GM21515 (cell line): ENCODE measurements around the gene SCO2.
"Not testable (repeated sequence)": the region's sequence is repeated elsewhere in the genome, so short reads cannot be mapped to it uniquely, and the experiment has no call there.

ENCODE experiments used
- ATAC-seq: cut with Tn5 transposase; IDR thresholded peaks from one replicate; pipeline ENCODE4 v1.9.1; 2021; ENCODE audit not compliant: unreplicated experiment

SCO2 gene

DNA sequence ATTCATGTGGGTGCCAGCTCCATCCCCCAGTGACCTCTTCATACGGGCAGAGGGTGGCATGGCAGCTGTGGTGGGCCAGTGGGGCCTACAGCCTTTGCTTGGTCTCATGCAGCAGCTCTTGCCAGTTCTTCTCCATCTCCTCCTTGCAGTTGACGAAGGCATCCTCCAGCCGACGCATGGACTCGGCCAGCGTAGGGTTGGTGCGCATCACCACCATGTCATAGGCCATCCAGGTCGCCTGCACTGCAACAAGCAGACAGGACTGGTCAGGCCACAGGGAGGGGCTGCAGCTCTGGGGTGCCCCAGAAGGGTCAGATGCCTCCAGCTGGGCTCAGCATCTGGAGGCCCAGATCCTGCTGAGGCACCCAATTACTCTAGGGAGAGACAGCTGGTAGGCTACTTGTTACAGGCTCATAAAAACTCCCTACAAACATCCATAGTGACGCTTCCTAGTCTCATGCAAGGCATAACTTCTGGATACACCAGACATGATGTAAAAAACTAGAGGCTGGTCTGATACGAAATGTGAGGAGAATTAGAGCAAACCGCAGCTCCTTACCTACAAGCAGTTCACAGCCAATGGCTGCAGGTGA, 25.9 kb upstream of the SCO2 start:
- ATAC-seq = no peak

DNA sequence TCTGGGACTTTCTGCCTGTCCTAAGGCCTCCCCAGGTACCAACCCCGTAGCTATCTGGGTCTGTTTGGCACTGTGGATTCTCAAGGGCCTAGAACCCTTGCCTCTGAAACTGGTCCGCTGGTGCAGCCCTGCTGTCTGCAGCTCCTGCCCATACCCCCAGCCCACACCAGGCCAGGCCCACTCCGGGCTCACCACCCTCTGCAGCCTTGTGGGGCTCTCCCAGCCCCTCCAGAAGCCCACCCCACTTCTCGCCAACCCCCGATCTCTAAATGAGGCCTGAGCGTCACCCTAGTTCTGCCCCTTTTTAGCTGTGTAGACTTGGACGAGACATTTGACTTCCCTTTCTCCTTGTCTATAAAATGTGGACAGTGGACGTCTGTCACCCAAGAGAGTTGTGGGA, 25.0 kb upstream of the SCO2 start:
- ATAC-seq = no peak

DNA sequence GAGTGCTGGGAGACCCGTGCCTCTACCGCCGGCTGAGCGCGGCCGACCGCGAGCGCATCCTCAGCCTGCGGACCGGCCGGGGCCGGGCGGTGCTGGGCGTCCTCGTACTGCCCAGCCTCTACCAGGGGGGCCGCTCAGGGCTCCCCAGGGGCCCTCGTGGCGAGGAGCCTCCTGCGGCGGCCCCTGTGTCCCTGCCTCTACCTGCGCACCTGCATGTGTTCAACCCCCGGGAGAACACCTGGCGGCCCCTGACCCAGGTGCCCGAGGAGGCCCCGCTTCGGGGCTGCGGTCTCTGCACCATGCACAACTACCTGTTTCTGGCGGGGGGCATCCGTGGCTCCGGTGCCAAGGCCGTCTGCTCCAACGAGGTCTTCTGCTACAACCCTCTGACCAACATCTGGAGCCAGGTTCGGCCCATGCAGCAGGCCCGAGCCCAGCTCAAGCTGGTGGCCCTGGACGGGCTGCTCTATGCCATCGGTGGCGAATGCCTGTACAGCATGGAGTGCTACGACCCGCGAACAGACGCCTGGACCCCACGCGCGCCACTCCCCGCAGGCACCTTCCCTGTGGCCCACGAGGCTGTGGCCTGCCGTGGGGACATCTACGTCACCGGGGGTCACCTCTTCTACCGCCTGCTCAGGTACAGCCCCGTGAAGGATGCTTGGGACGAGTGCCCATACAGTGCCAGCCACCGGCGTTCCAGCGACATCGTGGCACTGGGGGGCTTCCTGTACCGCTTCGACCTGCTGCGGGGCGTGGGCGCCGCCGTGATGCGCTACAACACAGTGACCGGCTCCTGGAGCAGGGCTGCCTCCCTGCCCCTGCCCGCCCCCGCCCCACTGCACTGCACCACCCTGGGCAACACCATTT, 23.8 kb upstream of the SCO2 start:
- no peak for ATAC-seq

DNA sequence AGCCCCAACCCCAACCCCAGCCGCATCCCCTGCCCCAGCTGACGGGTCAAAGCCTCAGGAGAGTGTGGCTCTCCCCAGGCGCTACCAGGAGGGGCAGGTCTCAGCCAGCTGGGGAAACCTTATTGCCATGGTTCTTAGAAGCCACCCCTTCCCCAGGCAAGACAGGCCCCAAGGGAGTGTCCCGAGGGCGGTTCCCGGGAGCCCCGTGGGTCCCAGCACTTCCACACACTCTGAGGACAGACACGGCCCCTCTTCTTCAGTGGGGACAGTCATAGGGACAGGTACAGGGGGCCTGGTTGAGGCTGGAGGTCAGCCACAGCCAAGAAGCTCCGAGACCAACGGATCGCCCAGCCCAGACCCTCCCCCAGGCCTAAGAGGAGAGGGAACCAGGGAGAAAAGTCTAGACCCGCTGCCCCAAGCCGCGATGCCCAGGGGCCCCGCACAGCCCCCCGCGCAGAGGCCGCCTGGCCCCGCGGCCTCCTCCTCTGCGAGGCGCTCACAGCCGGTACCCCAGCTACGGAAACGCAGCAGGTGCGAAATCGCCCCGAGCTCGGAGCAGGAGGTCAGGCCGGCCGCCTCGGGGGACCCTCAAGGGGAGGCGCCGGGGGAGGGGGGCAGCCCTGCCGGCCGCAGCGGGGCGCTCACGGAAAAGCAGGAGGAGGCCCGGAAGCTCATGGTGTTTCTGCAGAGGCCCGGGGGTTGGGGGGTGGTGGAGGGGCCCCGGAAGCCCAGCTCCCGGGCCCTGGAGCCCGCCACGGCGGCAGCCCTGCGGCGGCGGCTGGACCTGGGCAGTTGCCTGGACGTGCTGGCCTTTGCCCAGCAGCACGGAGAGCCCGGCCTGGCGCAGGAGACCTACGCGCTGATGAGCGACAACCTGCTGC, 22.9 kb upstream of the SCO2 start:
- no peak for ATAC-seq

DNA sequence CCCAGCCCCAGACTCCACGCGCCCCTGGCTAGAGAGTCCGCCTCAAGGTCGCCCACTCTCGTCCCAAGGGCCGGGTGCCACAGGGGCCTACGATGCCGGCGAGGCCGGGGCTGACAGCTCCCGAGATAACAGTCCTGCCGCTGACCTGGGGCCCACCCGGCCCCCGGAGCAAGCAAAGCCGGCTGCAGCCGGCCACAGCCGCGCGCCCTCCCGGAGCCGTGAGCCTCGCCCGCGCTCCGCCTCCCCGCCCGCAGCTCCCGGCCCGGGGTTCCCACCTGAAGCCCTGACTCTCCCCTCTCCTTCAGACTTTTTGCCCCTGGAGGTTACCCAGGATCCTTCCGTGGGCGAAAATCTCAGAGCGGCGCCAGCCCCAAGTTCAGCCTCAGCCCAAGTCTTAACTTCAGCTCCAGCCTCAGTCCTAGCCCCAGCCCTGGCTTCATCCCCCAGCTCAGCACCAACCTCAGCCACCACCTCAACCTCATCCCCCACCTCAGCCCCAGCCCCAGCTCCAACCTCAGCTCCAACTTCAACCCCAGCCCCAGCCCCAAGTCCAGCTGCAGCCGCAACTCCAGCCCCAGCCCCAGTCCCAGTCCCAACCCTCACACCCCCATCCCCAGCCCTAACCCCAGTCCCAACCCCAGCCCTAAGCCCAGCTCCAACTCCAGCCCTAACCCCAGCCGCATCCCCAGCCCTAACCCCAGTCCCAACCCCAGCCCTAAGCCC, 22.0 kb upstream of the SCO2 start:
- ATAC-seq = no peak

DNA sequence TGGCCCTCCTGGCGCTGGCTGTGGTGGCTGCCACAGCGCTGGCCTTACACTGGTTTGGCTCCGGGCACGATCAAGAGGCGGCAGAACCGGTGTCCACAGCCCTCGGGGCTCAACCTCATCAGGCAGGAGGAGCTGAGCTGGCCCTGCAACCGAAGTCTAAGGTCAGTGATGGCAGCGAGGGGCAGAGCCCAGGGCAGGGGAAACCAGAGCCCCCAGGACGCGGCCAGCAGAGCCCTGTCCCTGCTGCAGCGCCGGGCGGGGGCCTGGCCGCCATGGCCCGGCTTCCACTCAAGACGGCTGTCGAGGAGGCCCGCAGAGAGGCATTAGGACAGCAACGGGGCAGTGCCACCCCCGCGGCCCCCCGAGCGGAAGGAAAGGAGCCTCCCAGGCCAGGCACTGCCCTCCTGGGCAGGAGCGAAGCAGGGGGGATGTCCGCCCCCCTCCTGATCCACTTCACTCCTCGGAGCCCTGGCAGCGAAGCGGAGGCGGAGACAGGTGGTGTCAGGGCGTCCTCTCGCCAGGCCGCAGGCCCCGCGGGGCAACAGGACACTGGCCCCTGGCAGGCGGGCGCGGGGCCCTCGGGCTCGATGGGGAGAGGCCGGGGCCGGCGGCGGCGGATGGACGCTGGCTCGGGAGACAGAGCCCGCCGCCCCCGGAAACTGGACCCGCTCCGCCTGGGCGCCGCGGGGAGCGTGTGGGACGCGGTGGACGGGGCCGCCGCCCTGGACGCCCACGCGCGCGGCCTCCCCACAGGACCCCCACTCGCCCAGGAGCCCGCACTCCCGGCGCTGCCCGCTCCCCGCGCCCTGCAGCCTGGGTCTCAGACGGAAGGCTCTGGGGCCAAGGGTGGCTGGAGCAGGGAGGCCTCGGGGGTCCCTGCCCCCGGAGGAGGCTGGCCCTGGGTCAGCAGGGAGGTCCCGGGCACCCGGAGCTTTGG, 21.2 kb upstream of the SCO2 start:
- no peak for ATAC-seq

DNA sequence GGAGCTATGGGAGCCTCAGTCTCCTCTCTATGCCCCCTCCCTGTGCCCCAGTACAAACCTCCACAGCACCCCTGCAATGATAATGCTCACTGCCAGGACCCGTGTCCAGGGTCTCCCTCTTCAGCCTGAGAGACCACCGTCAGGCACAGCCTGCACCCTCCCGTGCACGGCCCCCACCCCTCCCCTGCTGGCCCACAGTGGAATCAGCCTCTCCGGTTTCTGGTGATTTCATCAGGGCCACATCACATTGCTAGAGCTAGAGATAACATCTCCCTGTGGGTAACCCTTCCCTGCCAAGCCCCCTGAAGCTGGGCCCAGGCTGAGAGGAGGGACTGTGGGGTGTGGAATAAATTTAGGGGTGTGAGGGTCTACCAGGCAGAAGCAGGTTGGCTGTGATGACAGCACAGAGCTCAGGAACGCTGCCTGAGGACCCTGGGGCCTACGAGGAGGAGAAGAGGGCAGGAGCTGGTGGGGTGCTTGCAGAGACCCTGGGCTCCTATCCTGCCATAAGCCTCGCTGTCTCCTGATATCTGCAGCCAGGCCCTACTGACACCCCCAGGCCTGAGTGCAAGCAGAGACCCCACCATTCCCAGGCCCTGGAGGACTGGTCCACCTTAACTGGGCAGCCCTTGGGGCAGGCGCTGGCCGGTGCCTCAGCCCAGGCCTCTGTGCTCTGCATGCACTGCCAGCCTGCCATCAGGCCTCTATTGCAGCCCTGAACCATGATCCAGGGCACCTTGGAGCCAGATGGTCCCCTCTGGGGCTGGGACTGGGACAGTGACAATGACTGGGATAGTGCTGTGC, 20.3 kb upstream of the SCO2 start, which contains the start of gene KLHDC7B:
Gene KLHDC7B, plus strand, starts transcription at position 378 of the 804 bp plus-strand sequence. Its CDS starts 345 bp downstream, at position 723.
- ATAC-seq = no peak

DNA sequence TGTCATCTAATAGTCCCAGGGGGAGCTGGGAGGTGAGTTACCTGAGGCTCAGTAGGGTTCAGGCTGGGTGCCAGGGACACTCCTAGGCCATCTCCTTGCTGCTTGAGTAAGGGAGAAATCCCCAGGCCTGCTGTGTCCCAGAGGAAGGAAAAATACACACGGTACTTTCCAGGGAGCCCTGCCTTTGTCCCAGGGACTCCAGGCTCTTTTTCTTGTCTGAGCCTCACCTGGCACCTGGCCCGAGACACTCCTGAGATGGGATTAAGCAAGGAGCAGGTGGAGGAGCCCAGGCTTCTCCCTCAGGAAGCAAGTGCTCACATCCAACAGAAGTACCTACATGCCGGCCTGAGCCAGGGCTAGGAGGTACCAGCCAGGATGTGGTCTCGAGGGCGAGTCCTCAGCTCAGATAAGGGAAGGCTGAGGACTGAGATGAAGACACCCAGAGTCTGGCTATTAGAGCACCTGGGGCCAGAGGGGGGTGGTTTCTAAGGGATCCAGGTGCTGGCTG, 19.4 kb upstream of the SCO2 start:
- no peak for ATAC-seq

DNA sequence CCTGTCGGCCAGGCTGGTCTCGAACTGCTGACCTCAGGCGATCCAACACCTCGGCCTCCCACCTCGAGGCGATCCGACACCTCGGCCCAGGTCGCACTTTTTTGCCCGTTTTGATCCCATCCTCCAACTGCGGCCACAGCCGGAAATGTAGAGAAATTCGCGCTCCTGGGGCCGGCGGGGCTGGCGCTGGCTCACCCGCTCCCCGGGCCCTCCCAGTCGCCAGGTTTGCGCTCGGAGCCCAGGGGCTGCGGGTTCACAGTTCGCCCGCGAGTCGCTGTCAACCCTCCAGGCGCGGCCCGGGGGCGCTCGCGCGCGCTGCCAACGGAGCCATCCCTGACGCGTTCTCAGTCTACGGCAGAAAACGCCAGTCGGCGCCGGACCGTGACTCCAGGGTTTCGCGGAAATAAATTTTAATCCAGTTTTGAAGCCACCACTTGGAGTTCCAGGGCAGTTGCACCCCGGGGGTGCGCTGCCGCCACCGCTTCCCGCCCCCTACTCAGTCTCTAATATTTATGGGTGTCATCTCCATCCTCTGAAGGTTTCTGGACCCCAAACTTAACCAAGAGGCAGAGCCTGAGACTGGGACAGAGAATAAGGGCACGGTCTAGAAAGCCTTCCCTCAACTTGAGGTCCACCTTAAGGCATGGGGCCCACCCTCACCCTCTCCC, 18.8 kb upstream of the SCO2 start:
- ATAC-seq = no peak

DNA sequence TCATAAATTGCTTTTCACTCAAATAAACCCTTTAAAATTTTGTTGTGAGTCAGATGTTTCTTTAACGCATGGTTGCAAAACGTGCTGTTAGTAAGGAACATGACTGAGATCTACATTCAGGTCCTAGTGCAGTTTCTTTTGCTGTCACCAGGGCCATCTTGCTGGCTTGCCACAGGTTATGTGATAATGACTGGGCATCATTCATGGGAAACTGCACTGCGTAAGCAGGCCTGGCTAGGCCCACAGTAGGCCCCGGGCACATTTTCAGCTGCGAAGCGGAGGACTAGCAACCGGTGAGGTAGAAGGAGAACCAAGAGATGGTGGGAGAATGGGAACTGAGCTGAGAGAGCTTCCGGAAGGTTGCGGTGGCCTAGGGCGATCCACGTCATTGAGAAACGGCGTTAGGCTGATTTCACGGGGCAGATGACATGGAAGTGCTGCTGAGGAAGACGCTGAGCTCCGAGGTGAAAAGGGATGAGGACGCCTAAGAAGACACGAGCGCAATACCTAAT, 17.1 kb upstream of the SCO2 start:
- no peak for ATAC-seq

DNA sequence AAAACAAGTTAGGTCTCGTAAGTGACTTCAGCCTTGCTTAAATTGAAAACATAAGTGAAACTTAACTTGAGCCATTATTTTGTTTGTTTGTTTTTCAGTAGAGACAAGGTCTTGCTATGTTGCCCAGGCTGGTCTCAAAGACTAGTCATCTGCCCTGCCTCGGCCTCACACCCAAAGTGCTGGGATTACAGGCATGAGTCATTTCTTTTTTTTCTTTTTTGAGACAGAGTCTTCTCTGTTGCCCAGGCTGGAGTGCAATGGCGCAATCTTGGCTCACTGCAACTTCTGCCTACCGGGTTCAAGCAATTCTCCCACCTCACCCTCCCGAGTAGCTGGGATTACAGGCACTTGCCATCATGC, 16.2 kb upstream of the SCO2 start:
- not testable (repeated sequence) for ATAC-seq

DNA sequence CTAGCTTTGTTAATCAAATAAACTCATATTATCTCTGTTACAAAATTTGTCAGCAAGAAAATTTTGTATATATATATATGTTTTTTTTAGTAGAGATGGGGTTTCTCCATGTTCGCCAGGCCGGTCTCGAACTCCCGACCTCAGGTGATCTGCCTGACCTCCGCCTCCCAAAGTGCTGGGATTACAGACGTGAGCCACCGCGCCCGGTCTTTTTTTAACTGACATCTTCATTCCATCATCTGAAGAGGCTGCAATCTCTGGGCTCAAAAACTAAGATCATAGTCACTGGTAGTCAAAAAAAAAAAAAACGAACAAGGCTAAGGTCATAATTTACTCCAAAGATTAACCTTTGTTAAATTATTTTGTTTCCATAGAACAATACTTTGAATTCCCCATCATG, 15.0 kb upstream of the SCO2 start:
- ATAC-seq = no peak

DNA sequence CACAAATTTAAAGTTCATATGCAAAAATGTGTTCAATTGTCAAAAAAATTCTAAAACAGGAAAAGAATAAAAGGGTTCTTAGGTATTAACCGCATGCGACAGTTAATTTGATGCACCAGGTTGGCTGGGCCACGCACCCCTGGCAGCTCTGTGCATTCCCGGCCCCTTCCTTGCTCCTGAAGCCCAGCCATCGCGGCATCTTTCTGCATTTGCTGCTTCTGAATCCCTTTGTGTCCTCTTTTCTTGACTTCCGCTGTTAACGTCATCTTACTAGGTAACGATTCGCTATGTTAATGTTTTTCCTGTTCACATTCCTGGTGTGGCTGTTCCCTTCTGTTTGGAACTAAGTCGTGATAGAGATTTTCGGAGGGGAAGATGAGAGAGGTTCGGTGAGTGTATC, 12.4 kb upstream of the SCO2 start:
- no peak for ATAC-seq

DNA sequence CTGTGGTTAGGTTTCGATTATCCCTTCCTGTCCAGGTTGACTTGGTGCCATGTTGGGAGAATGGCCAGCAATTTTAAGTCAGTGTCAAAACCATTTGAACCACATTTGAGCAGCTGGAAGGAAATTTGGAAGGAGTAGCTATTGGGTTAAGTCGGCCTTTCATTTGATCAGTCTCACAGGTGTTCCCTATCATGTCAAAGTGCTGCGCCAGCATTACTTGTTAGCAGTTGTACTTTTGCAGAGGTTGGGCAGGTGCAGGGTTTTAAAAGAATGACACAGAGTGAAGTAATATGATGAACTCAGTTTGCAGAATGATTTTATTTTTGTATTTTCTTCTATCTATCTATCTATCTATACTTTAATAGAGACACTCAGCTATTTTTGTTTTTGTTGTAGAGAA, 10.8 kb upstream of the SCO2 start:
- no peak for ATAC-seq

DNA sequence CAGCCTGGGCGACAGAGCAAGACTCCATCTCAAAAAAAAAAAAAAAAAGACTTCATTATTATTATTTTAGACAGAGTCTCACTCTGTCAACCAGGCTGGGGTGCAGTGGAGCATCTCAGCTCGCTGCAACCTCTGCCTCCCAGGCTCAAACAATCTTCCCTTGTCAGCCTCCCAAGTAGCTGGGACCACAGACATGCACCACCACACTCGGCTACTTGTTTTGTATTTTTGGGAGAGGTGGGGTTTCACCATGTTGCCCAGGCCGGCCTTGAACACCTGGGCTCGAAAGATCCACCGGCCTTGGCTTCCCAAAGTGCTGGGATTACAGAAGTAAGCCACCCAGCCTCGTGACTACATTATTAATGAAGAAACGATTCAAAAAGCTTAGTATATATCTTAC, 9.7 kb upstream of the SCO2 start:
- ATAC-seq = no peak

DNA sequence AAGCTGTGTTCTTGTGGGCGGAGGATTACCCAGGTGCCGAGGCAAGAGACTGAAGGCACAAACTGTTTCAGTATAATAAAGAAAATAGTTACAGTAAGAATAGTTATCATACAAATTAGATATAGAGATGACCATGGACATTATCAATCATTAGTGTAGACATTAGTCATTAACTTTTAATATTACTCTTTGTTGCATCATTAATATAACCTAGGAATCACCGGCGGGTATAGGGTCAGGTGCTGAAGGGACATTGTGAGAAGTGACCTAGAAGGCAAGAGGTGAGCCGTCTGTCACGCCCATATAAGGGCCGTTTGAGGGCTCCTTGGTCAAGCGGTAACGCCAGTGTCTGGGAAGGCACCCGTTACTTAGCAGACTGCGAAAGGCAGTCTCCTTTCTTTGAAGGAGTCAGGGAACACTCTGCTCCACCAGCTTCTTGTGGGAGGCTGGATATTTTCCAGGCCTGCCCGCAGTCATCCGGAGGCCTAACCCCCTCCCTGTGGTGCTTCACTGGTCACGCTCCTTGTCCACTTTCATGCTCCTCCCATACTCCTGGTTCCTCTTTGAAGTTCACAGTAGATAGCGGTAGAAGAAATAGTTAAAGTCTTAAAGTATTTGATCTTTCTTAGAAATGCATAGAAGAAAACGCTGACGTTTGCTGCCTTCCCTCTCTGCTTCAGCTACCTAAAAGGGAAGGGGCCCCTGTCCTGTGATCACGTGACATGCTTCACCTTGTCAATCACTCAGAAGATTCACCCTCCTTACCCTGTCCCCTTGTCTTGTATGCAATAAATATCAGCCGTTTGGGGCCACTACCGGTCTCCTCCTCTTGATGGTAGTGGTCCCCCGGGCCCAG, 8.7 kb upstream of the SCO2 start:
- ATAC-seq = not testable (repeated sequence)
